ENCODE data around the gene HDAC10.

- TF ChIP-seq, protein P1, sequence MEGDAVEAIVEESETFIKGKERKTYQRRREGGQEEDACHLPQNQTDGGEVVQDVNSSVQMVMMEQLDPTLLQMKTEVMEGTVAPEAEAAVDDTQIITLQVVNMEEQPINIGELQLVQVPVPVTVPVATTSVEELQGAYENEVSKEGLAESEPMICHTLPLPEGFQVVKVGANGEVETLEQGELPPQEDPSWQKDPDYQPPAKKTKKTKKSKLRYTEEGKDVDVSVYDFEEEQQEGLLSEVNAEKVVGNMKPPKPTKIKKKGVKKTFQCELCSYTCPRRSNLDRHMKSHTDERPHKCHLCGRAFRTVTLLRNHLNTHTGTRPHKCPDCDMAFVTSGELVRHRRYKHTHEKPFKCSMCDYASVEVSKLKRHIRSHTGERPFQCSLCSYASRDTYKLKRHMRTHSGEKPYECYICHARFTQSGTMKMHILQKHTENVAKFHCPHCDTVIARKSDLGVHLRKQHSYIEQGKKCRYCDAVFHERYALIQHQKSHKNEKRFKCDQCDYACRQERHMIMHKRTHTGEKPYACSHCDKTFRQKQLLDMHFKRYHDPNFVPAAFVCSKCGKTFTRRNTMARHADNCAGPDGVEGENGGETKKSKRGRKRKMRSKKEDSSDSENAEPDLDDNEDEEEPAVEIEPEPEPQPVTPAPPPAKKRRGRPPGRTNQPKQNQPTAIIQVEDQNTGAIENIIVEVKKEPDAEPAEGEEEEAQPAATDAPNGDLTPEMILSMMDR (IDR thresholded peaks at IDR 0.05): no peak
- TF ChIP-seq POLR2A (IDR thresholded peaks at IDR 0.05) (no peak), POLR2AphosphoS5 (IDR thresholded peaks at IDR 0.05) (no peak), EP300 (IDR thresholded peaks at IDR 0.05; ENCODE audit: low read depth) (no peak)
These were observed 27.0 kb downstream of the HDAC10 start for GRCh38 chr22:50224071-50224470.
